OCI-LY1 (cell line): Measurements from ENCODE around the gene DUSP1.

ENCODE experiments used
- H2AFZ ChIP-seq: fragments of 200-600 bp; sonication (generic), shearing (Covaris generic); 2 replicates; pipeline ENCODE4 v1.6.0; 2014; ENCODE audit warnings: antibody characterized with exemption, mild to moderate bottlenecking, low read length
- H3F3A ChIP-seq: fragments of 200-600 bp; sonication (generic), shearing (Covaris generic); 2 replicates; pipeline ENCODE4 v1.6.0; 2014; ENCODE audit warnings: mild to moderate bottlenecking, antibody characterized with exemption, low read length, moderate library complexity; ENCODE audit not compliant: insufficient read depth
- H3K27ac ChIP-seq: fragments of 200-600 bp; sonication (generic); 2 replicates; pipeline ENCODE4 v1.5.1; 2014; ENCODE audit warnings: low read length, mixed run types, mild to moderate bottlenecking, low read depth; ENCODE audit not compliant: poor library complexity, severe bottlenecking
- H3K27me3 ChIP-seq: fragments of 200-600 bp; sonication (generic); 2 replicates; pipeline ENCODE4 v1.6.0; 2014; ENCODE audit warnings: antibody characterized with exemption, mild to moderate bottlenecking, low read length, moderate library complexity; ENCODE audit not compliant: insufficient read depth
- H3K36me3 ChIP-seq: fragments of 200-600 bp; sonication (generic); 2 replicates; pipeline ENCODE4 v1.6.1; 2014; ENCODE audit warnings: mild to moderate bottlenecking, antibody characterized with exemption, low read length, moderate library complexity, mixed read lengths; ENCODE audit not compliant: insufficient read depth
- H3K4me1 ChIP-seq: fragments of 200-600 bp; sonication (generic); 2 replicates; pipeline ENCODE4 v1.5.1; 2014; ENCODE audit warnings: mild to moderate bottlenecking, low read length, moderate library complexity; ENCODE audit not compliant: insufficient read depth, severe bottlenecking
- H3K4me2 ChIP-seq: fragments of 200-600 bp; sonication (generic), shearing (Covaris generic); 2 replicates; pipeline ENCODE4 v1.6.1; 2014; ENCODE audit warnings: low read length
- H3K4me3 ChIP-seq: fragments of 200-600 bp; sonication (generic); 2 replicates; pipeline ENCODE4 v1.5.1; 2014; ENCODE audit warnings: low read length, low read depth, mild to moderate bottlenecking, mixed read lengths; ENCODE audit not compliant: poor library complexity, severe bottlenecking
- H3K79me2 ChIP-seq: fragments of 200-600 bp; shearing (Covaris generic); 2 replicates; pipeline ENCODE4 v1.6.1; 2016; ENCODE audit warnings: mixed run types, low read length, mixed read lengths; ENCODE audit not compliant: insufficient read depth
- H3K9ac ChIP-seq: fragments of 200-600 bp; sonication (generic), shearing (Covaris generic); 2 replicates; pipeline ENCODE4 v1.6.1; 2014; ENCODE audit warnings: mild to moderate bottlenecking, low read length, mixed read lengths
- H3K9me2 ChIP-seq: fragments of 200-600 bp; sonication (generic), shearing (Covaris generic); 2 replicates; pipeline ENCODE4 v1.6.1; 2014; ENCODE audit warnings: low read depth, mild to moderate bottlenecking, low read length, mixed read lengths
- H3K9me3 ChIP-seq: fragments of 200-600 bp; shearing (Covaris generic); 2 replicates; pipeline ENCODE4 v1.6.1; 2014; ENCODE audit warnings: low read length, mixed read lengths
- H4K20me1 ChIP-seq: fragments of 200-600 bp; sonication (generic), shearing (Covaris generic); 2 replicates; pipeline ENCODE4 v1.6.0; 2016; ENCODE audit warnings: mild to moderate bottlenecking, low read length; ENCODE audit not compliant: insufficient read depth
- EZH2 ChIP-seq: fragments of 200-600 bp; sonication (generic), shearing (Covaris generic); IDR thresholded peaks from 2 replicates; pipeline ENCODE4 v1.8.0; 2017; ENCODE audit warnings: borderline replicate concordance, mixed run types, mild to moderate bottlenecking, antibody characterized with exemption, low read length, moderate library complexity, mixed read lengths
- TF ChIP-seq, protein P1 (sequence below): fragments of 200-600 bp; sonication (generic), shearing (Covaris generic); IDR thresholded peaks from 2 replicates; pipeline ENCODE4 v1.5.1; 2017; ENCODE audit warnings: mild to moderate bottlenecking, antibody characterized with exemption, low read length, moderate library complexity, mixed read lengths

The DUSP1 gene

DNA sequence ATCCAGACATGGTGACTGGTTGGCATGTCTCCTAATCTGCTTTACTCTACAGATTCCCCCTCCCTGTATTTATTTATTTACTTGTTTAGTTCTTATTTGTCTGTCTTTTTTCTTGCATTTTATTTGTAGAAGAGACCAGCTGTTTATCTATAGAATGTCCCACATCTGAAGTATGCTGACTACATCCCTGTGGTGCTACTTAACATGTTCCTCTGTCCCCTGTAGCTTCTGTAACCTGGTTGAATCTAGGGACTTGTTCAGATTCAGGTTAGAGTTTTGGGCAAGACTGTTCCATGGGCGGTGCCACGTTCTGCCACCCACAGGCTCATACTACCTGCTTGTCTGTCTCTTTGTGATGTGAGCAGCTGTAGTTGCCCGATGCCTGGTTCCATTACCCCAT lies 23.5 kb downstream of the DUSP1 start:
- no peaks in the 10 kb centered on the region for H3F3A ChIP-seq
- no peaks in the 10 kb centered on the region; the same call in 1 of the 2 replicates for H3K27me3 ChIP-seq
- no peak overlapping the region for H3K4me2 ChIP-seq
- H3K4me3 ChIP-seq: no peak overlapping the region
- H3K9me3 ChIP-seq: no peaks in the 10 kb centered on the region
- no peaks in the 10 kb centered on the region for H3K9me2 ChIP-seq
- no peaks in the 10 kb centered on the region for H3K4me1 ChIP-seq
- no peak overlapping the region for H2AFZ ChIP-seq
- no peaks in the 10 kb centered on the region for H4K20me1 ChIP-seq
- no peaks in the 10 kb centered on the region for H3K36me3 ChIP-seq
- H3K27ac ChIP-seq: no peak overlapping the region
- no peak overlapping the region for H3K9ac ChIP-seq
- no peak for TF ChIP-seq EZH2
- TF ChIP-seq, protein P1, sequence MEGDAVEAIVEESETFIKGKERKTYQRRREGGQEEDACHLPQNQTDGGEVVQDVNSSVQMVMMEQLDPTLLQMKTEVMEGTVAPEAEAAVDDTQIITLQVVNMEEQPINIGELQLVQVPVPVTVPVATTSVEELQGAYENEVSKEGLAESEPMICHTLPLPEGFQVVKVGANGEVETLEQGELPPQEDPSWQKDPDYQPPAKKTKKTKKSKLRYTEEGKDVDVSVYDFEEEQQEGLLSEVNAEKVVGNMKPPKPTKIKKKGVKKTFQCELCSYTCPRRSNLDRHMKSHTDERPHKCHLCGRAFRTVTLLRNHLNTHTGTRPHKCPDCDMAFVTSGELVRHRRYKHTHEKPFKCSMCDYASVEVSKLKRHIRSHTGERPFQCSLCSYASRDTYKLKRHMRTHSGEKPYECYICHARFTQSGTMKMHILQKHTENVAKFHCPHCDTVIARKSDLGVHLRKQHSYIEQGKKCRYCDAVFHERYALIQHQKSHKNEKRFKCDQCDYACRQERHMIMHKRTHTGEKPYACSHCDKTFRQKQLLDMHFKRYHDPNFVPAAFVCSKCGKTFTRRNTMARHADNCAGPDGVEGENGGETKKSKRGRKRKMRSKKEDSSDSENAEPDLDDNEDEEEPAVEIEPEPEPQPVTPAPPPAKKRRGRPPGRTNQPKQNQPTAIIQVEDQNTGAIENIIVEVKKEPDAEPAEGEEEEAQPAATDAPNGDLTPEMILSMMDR: no peak
- no peaks in the 10 kb centered on the region for H3K79me2 ChIP-seq

DNA sequence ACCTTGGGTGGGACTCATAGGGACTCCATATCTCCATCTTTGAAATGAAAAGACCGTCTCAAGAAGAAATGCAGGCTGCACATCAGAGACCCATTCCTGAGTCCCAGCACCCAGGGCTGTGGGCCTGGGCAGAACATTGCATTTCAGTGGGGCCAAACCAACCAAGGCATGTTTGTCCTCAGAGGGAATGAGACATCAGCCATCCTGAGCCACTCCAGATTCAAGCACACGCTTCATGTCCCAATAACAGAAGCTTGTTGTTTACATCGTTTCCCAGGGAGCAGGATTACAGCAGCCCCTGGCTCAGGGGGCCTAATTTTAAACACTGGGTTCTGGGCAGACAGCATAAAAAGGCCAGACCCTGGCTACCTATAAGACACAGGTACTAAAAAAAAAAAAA lies 24.3 kb downstream of the DUSP1 start:
- H3K27ac ChIP-seq: no peak overlapping the region
- no peak overlapping the region for H3K4me3 ChIP-seq
- no peaks in the 10 kb centered on the region for H3K9me3 ChIP-seq
- no peaks in the 10 kb centered on the region; the same call in 1 of the 2 replicates for H3K27me3 ChIP-seq
- no peaks in the 10 kb centered on the region for H3K36me3 ChIP-seq
- H4K20me1 ChIP-seq: no peaks in the 10 kb centered on the region
- no peak overlapping the region for H3K9ac ChIP-seq
- no peaks in the 10 kb centered on the region for H3K79me2 ChIP-seq
- H3K4me2 ChIP-seq: no peak overlapping the region
- H2AFZ ChIP-seq: no peak overlapping the region
- no peaks in the 10 kb centered on the region for H3F3A ChIP-seq
- TF ChIP-seq, protein P1: no peak
- TF ChIP-seq EZH2: no peak
- no peaks in the 10 kb centered on the region for H3K4me1 ChIP-seq
- H3K9me2 ChIP-seq: no peaks in the 10 kb centered on the region

DNA sequence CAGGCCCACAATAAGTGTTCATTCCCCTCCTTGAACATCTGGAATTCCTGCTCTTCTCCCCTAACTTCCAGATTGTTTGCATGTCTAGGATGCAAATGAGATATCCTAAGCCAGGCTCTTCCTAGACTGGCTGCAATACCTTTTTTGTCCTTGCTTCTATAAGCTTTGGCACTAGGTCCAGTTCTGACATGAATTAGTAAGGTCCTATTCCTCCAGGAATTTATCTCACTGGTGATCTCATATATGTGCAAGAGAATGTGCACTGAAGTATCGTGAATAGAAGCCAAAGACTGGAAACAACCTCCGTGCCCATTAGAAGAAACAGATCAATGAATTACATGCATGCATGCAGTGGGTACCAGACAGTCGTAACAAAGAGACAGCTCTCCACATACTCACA lies 25.2 kb downstream of the DUSP1 start:
- H3K79me2 ChIP-seq: no peaks in the 10 kb centered on the region
- H3K9me3 ChIP-seq: no peaks in the 10 kb centered on the region
- H3K9ac ChIP-seq: no peak overlapping the region
- H3K36me3 ChIP-seq: no peaks in the 10 kb centered on the region
- no peaks in the 10 kb centered on the region for H3K4me1 ChIP-seq
- H3K4me2 ChIP-seq: no peak overlapping the region
- no peak overlapping the region for H3K27ac ChIP-seq
- no peaks in the 10 kb centered on the region; the same call in 1 of the 2 replicates for H3K27me3 ChIP-seq
- H3K4me3 ChIP-seq: no peak overlapping the region
- no peaks in the 10 kb centered on the region for H4K20me1 ChIP-seq
- no peak overlapping the region for H2AFZ ChIP-seq
- TF ChIP-seq, protein P1: no peak
- TF ChIP-seq EZH2: no peak
- H3F3A ChIP-seq: no peaks in the 10 kb centered on the region
- H3K9me2 ChIP-seq: no peaks in the 10 kb centered on the region
